HFFc6 (cell line): Measurements from ENCODE around the gene MEF2D. TPM values are rescaled to one million over a fixed set of nuclear protein-coding genes. Genes with fewer than 3 reads are reported as not detected.

Experiments
- DNase-seq: peaks from one replicate; pipeline ENCODE4 v3.0.0-alpha.2; 2018
- H3K27ac Mint-ChIP-seq: 2 replicates; pipeline ENCODE4 v1.8.0; 2020; ENCODE audit warnings: mild to moderate bottlenecking, mixed read lengths
- H3K27me3 Mint-ChIP-seq: 2 replicates; pipeline ENCODE4 v1.8.0; 2021; ENCODE audit warnings: mild to moderate bottlenecking, moderate library complexity, mixed read lengths; ENCODE audit not compliant: insufficient read depth
- H3K36me3 Mint-ChIP-seq: 2 replicates; pipeline ENCODE4 v1.8.0; 2021; ENCODE audit warnings: low read depth, mixed read lengths
- H3K4me1 Mint-ChIP-seq: 2 replicates; pipeline ENCODE4 v1.8.0; 2020; ENCODE audit warnings: low read depth, mixed read lengths
- H3K4me3 Mint-ChIP-seq: 2 replicates; pipeline ENCODE4 v1.8.0; 2020; ENCODE audit warnings: mild to moderate bottlenecking, moderate library complexity, mixed read lengths
- H3K9me3 Mint-ChIP-seq: 2 replicates; pipeline ENCODE4 v1.8.0; 2020; ENCODE audit warnings: mild to moderate bottlenecking, mixed read lengths
- total RNA-seq, 6 experiments: library from RNA; stranded (reverse); fragmentation: NEBNext Ultra II Directional; extraction: Animal tissue kit (Norgen Biotek cat#: 25700); gene quantifications; 2 replicates in 1 of 6; 3 replicates in 5 of 6; pipeline ENCODE4 v1.2.3, GENCODE V29; 2021
- TF ChIP-seq, protein P1 (sequence below): fragments of 200-600 bp; sonication (generic); IDR thresholded peaks from 2 replicates; pipeline ENCODE4 v1.5.0; 2021; ENCODE audit warnings: antibody characterized with exemption, mild to moderate bottlenecking

Gene MEF2D
- total RNA-seq, 6 experiments from 2014 or later: 50.0 to 60.1 (median 56.8) TPM

DNA sequence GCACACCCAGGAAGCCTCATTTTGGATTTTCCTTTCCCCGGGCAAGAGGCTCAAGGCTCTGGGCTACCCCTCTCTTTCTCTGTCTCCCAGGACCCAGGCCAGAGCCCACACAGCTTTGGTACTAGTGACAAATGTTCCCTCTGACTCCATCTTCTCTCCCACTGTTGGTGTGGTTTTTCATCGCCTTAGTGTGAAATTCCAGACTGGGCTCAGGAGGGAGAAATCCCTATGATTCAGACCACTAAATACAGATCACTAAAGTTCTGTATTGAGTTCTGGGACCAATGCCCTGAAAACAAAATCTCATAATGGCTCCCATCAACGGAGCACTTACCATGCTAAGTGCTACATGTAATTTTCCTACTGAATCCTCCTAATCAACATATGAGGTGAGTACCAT is 45.7 kb upstream of the MEF2D start:
- no peaks in the 10 kb centered on the region for H3K9me3 Mint-ChIP-seq
- DNase-seq: no peak
- H3K36me3 Mint-ChIP-seq: peaks cover 12% of the 10 kb centered on the region
- peaks cover 4% of the 10 kb centered on the region; the same call in 1 of the 2 replicates for H3K4me1 Mint-ChIP-seq
- H3K27ac Mint-ChIP-seq: no peak overlapping the region
- H3K4me3 Mint-ChIP-seq: no peak overlapping the region
- TF ChIP-seq, protein P1, sequence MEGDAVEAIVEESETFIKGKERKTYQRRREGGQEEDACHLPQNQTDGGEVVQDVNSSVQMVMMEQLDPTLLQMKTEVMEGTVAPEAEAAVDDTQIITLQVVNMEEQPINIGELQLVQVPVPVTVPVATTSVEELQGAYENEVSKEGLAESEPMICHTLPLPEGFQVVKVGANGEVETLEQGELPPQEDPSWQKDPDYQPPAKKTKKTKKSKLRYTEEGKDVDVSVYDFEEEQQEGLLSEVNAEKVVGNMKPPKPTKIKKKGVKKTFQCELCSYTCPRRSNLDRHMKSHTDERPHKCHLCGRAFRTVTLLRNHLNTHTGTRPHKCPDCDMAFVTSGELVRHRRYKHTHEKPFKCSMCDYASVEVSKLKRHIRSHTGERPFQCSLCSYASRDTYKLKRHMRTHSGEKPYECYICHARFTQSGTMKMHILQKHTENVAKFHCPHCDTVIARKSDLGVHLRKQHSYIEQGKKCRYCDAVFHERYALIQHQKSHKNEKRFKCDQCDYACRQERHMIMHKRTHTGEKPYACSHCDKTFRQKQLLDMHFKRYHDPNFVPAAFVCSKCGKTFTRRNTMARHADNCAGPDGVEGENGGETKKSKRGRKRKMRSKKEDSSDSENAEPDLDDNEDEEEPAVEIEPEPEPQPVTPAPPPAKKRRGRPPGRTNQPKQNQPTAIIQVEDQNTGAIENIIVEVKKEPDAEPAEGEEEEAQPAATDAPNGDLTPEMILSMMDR: no peak
- no peaks in the 10 kb centered on the region; the same call in 1 of the 2 replicates for H3K27me3 Mint-ChIP-seq

- H3K36me3 Mint-ChIP-seq: peaks cover 13% of the 10 kb centered on the region
- no peaks in the 10 kb centered on the region; the same call in 1 of the 2 replicates for H3K27me3 Mint-ChIP-seq
- H3K4me1 Mint-ChIP-seq: peaks cover 8% of the 10 kb centered on the region; the same call in 1 of the 2 replicates
- DNase-seq: no peak
- TF ChIP-seq, protein P1: no peak
- H3K9me3 Mint-ChIP-seq: no peaks in the 10 kb centered on the region
- no peak overlapping the region for H3K27ac Mint-ChIP-seq
- no peak overlapping the region for H3K4me3 Mint-ChIP-seq
Measured at GRCh38 chr1:156544592-156545102, 44.1 kb upstream of the MEF2D start.

GRCh38 chr1:156543066-156543465 is 42.5 kb upstream of the MEF2D start:
- H3K4me3 Mint-ChIP-seq: no peak overlapping the region
- no peaks in the 10 kb centered on the region for H3K9me3 Mint-ChIP-seq
- H3K36me3 Mint-ChIP-seq: peaks cover 26% of the 10 kb centered on the region
- no peak overlapping the region for H3K27ac Mint-ChIP-seq
- H3K4me1 Mint-ChIP-seq: peaks cover 8% of the 10 kb centered on the region; the same call in 1 of the 2 replicates
- TF ChIP-seq, protein P1: no peak
- no peak for DNase-seq
- H3K27me3 Mint-ChIP-seq: peaks cover 2% of the 10 kb centered on the region; the same call in 1 of the 2 replicates

DNA sequence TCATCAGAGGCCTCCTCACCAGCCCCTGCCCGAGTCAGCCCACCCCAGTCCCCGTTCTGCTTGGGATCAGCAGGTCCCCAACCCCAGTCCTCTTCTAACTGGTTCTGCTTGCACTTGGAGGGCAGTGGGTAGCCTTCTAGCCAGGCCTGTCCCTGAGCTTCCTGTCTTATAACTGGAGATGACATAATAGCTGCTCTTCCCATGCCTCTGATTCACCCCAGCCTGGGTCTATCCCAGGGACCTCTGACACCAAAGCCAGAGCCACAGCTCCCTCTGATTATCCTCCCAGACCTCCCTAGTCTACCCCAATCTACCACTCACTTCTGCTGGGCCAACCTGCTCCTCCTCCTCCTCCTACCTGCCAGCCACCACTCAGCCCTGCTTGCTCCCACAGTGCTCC is 40.4 kb upstream of the MEF2D start:
- Mint-ChIP-seq H3K4me1 (peaks cover 8% of the 10 kb centered on the region; the same call in 1 of the 2 replicates), H3K4me3 (no peak overlapping the region), H3K27me3 (peaks cover 2% of the 10 kb centered on the region; the same call in 1 of the 2 replicates), H3K9me3 (no peaks in the 10 kb centered on the region), H3K27ac (no peak overlapping the region), H3K36me3 (peaks cover 31% of the 10 kb centered on the region)
- TF ChIP-seq, protein P1: no peak
- DNase-seq: no peak

DNA sequence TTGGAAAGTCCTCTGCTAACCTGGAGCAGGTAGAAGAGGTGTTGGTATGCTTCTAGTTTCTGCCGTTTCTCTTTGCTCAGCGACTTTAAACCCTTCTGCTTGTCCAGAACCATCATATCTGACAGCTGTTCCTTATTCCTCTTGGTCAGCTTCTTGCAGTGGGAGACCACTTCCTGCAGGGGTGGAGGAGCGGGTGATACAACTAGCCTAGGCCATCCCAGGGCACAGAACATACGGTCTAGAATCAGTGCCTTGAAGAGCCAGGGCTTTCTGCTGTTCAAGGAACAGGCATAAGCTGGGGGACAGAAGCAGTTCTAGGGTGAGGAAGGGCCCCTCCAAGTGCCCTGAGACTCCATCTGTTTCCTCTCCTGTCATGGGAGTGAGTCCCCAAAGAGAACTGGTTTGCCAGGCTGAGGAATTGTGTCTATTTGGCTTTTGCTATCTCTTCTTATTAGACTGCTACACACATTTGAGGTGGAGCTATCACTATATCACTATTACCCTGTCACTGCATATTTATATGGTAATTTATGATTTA is 39.3 kb upstream of the MEF2D start:
- H3K27ac Mint-ChIP-seq: no peak overlapping the region
- H3K4me1 Mint-ChIP-seq: peaks cover 8% of the 10 kb centered on the region; the same call in 1 of the 2 replicates
- TF ChIP-seq, protein P1: no peak
- H3K4me3 Mint-ChIP-seq: no peak overlapping the region
- no peaks in the 10 kb centered on the region for H3K9me3 Mint-ChIP-seq
- H3K36me3 Mint-ChIP-seq: peaks cover 37% of the 10 kb centered on the region
- peaks cover 7% of the 10 kb centered on the region for H3K27me3 Mint-ChIP-seq
- no peak for DNase-seq
